ENCODE measurements around the gene LDLRAD3.

DNA sequence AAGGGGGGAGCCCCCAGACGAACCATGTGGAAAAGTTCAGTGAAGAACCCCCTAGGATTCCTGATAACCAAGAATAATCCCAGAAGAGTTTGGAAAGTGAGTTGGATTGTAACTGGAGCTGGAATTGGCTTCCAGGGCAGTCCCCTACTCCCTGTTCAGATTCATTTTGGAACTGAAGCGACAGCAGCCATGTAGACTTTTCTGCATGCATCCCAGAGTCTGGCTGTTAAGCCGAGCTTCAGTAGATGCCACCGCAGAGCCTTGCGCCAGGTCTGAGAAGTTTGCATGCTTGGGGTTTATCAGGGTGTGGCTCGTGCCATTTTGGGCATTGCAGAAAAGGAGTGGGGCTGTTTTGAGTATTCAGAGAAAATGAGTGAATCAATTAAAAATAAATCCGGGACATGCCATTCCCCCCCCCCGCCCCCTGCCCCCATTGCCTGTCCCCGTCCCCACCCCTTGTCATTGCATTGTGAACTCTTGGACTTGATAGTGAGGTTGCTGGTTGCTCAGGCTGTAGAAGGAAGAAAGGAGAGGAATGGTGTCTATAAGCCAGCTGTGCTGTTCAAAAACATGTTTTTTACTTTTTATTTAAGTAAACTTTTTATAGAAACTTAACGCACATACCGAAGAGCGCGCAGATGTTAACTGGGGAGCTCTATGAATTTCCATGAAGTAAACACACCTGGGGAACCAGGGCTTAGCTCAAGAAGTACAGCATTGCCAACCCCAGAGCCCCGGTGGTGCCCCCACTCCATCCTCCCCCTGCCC is 71.2 kb downstream of the LDLRAD3 start:
- TF ChIP-seq, protein P1, sequence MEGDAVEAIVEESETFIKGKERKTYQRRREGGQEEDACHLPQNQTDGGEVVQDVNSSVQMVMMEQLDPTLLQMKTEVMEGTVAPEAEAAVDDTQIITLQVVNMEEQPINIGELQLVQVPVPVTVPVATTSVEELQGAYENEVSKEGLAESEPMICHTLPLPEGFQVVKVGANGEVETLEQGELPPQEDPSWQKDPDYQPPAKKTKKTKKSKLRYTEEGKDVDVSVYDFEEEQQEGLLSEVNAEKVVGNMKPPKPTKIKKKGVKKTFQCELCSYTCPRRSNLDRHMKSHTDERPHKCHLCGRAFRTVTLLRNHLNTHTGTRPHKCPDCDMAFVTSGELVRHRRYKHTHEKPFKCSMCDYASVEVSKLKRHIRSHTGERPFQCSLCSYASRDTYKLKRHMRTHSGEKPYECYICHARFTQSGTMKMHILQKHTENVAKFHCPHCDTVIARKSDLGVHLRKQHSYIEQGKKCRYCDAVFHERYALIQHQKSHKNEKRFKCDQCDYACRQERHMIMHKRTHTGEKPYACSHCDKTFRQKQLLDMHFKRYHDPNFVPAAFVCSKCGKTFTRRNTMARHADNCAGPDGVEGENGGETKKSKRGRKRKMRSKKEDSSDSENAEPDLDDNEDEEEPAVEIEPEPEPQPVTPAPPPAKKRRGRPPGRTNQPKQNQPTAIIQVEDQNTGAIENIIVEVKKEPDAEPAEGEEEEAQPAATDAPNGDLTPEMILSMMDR (IDR thresholded peaks at IDR 0.05) = no peak
- no peak for TF ChIP-seq POLR2A (IDR thresholded peaks at IDR 0.05)
